GM12892 (cell line): ENCODE data around the gene CORIN.

Source experiments
- POLR2A ChIP-seq: IDR thresholded peaks from 2 replicates; pipeline ENCODE4 v1.6.1; 2011; ENCODE audit warnings: low read depth, low read length, control low read depth
- TAF1 ChIP-seq: IDR thresholded peaks from 2 replicates; pipeline ENCODE4 v1.6.1; 2011; ENCODE audit warnings: low read depth, mild to moderate bottlenecking, control low read depth, low read length, borderline replicate concordance

DNA sequence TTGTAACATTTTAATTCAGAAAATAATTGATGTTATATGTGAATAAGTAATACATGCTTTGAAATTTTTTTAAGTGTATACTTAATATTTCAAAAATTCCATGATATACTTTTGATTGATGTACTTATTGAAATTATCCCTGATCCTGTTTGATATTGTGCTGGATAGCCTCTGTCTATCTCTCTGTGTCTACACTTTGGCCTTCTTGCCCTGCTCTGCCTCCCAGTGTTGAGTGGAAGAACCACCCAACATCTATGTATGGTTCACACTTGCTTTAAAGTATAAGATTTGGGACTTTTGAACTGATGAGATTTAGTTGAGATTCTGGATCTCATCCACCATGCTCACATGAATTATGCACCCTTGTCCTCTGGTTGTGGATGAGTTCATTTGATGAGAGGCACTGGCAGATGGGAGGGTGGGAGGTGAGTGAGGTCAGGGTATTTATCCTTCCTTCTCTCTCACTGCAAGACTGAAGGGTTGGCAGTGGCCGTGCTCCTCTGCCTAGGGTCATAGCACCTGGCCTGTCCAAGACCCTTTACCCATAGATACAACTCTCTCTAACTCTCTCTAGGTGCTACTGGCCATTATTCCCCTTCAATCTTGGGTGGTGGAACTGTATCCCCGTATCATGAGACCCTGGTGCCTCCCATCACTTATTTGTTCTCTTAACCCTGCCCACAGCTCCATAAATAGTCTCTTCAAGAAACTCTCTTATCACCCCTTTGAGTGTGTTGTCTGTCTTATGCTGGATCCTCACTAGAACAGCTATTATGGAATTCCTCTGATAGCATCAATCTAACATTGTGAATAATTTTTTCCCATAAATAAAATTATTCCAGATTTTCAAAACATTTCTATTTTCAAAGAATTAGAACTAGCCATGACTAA is 75.2 kb downstream of the CORIN start:
- no peak for TF ChIP-seq POLR2A
- TF ChIP-seq TAF1: no peak
